IMR-90 (cell line): Measurements from ENCODE around the gene CRISPLD2. TPM values are rescaled to one million over a fixed set of nuclear protein-coding genes. Genes with fewer than 3 reads are reported as not detected.

Source experiments
- ATAC-seq: fragments of 200-7000 bp; cut with Tn5 transposase; 2 replicates; pipeline ENCODE4 v1.9.1; 2020; ENCODE audit warnings: low read depth, mild to moderate bottlenecking, moderate library complexity
- BruUV-seq: library from RNA; stranded (reverse); fragments of 400-500 nt; replicated peaks from 2 replicates; lab custom pipeline; 2021; lab: Mats Ljungman, UMichigan
- CTCF ChIA-PET: fragments of 300-600 bp; formaldehyde crosslinking; extraction: SDS; loops from one replicate; lab custom pipeline; 2021; ENCODE audit warnings: antibody characterized with exemption; lab: Yijun Ruan, JAX
- POLR2A ChIA-PET: fragments of 300-600 bp; sonication (Branson Sonifier 250); formaldehyde crosslinking; loops from one replicate; lab custom pipeline; 2022; ENCODE audit warnings: antibody characterized with exemption; ENCODE audit not compliant: unreplicated experiment; lab: Charles Lee
- DNase-seq: peaks from one replicate; pipeline ENCODE4 v3.0.0; 2013
- H2AFZ ChIP-seq: replicated peaks from 2 replicates; pipeline ENCODE3; 2013; ENCODE audit warnings: low read length, mild to moderate bottlenecking; ENCODE audit not compliant: poor library complexity
- H2AK5ac ChIP-seq: 2 replicates; pipeline ENCODE4 v1.6.1; 2013; ENCODE audit warnings: low read depth, low read length, inconsistent platforms
- H2AK9ac ChIP-seq: replicated peaks from 2 replicates; pipeline ENCODE3; 2013; ENCODE audit warnings: mild to moderate bottlenecking, low read depth, low read length, moderate library complexity; ENCODE audit not compliant: poor library complexity
- H2BK120ac ChIP-seq: 2 replicates; pipeline ENCODE4 v1.6.1; 2013; ENCODE audit warnings: low read depth, low read length, inconsistent platforms
- H2BK15ac ChIP-seq: 3 replicates; pipeline ENCODE4 v1.6.1; 2013; ENCODE audit warnings: low read depth, low read length, inconsistent platforms
- H2BK20ac ChIP-seq: 2 replicates; pipeline ENCODE4 v1.6.1; 2013; ENCODE audit warnings: low read depth, mild to moderate bottlenecking, inconsistent platforms, low read length, moderate library complexity
- H2BK5ac ChIP-seq: 2 replicates; pipeline ENCODE4 v1.6.1; 2013; ENCODE audit warnings: mild to moderate bottlenecking, low read depth, low read length, inconsistent platforms; ENCODE audit not compliant: poor library complexity, severe bottlenecking
- H3K14ac ChIP-seq: replicated peaks from 2 replicates; pipeline ENCODE4 v1.6.1; 2013; ENCODE audit warnings: low read depth, low read length, inconsistent platforms
- H3K18ac ChIP-seq: 2 replicates; pipeline ENCODE4 v1.6.1; 2013; ENCODE audit warnings: low read depth, low read length, control low read depth
- H3K23ac ChIP-seq: 2 replicates; pipeline ENCODE4 v1.6.1; 2013; ENCODE audit warnings: low read depth, low read length, inconsistent platforms
- H3K27ac ChIP-seq: 2 replicates; pipeline ENCODE4 v1.5.1; 2013; ENCODE audit warnings: mild to moderate bottlenecking, control low read depth, low read length; ENCODE audit not compliant: insufficient read depth
- H3K27me3 ChIP-seq: 2 replicates; pipeline ENCODE4 v1.6.1; 2013; ENCODE audit warnings: low read length; ENCODE audit not compliant: control insufficient read depth, insufficient read depth
- H3K36me3 ChIP-seq: 2 replicates; pipeline ENCODE4 v1.6.1; 2013; ENCODE audit warnings: low read length, mixed read lengths; ENCODE audit not compliant: control insufficient read depth, insufficient read depth
- H3K4ac ChIP-seq: 2 replicates; pipeline ENCODE4 v1.6.1; 2013; ENCODE audit warnings: low read depth, low read length, inconsistent platforms
- H3K4me1 ChIP-seq: 2 replicates; pipeline ENCODE4 v1.6.1; 2013; ENCODE audit warnings: low read length, mixed read lengths; ENCODE audit not compliant: control insufficient read depth, insufficient read depth
- H3K4me2 ChIP-seq: 2 replicates; pipeline ENCODE4 v1.6.1; 2013; ENCODE audit warnings: low read depth, mild to moderate bottlenecking, control low read depth, low read length, moderate library complexity
- H3K4me3 ChIP-seq: 2 replicates; pipeline ENCODE4 v1.5.1; 2013; ENCODE audit warnings: low read depth, mild to moderate bottlenecking, control low read depth, low read length, moderate library complexity; ENCODE audit not compliant: insufficient read depth
- H3K56ac ChIP-seq: 2 replicates; pipeline ENCODE4 v1.6.1; 2013; ENCODE audit warnings: low read length, inconsistent platforms; ENCODE audit not compliant: insufficient read depth; ENCODE audit errors: extremely low read depth
- H3K79me1 ChIP-seq, 2 experiments: 2 replicates each; pipeline ENCODE4 v1.6.1; 2013; ENCODE audit warnings: low read length in 2 of 2, inconsistent platforms in 1 of 2, low read depth in 1 of 2
- H3K9ac ChIP-seq: 2 replicates; pipeline ENCODE4 v1.6.1; 2013; ENCODE audit warnings: low read depth, low read length, control low read depth
- H3K9me1 ChIP-seq: 2 replicates; pipeline ENCODE4 v1.6.1; 2013; ENCODE audit warnings: low read length, inconsistent platforms; ENCODE audit not compliant: insufficient read depth
- H3K9me3 ChIP-seq: 2 replicates; pipeline ENCODE4 v1.6.1; 2013; ENCODE audit warnings: low read length; ENCODE audit not compliant: control insufficient read depth, insufficient read depth
- H4K20me1 ChIP-seq: 2 replicates; pipeline ENCODE4 v1.6.1; 2013; ENCODE audit warnings: low read length, inconsistent platforms; ENCODE audit not compliant: insufficient read depth
- H4K5ac ChIP-seq: 2 replicates; pipeline ENCODE4 v1.6.1; 2013; ENCODE audit warnings: mild to moderate bottlenecking, low read depth, low read length, control low read depth
- H4K8ac ChIP-seq, 2 experiments: 2 replicates each; pipeline ENCODE4 v1.6.1; 2013; ENCODE audit warnings: low read depth in 2 of 2, low read length in 2 of 2, control low read depth in 1 of 2, inconsistent platforms in 1 of 2
- H4K91ac ChIP-seq: 2 replicates; pipeline ENCODE4 v1.6.1; 2013; ENCODE audit warnings: low read depth, low read length, inconsistent platforms; ENCODE audit not compliant: insufficient read depth
- ELK1 ChIP-seq: fragments of 150-350 bp; IDR thresholded peaks from 2 replicates; pipeline ENCODE4 v1.6.1; 2016; ENCODE audit warnings: low read depth, mild to moderate bottlenecking, low read length, moderate library complexity, borderline replicate concordance
- WGBS, 2 experiments: methylation state at CpG; one replicate each; pipeline versions ENCODE4 v1.1.5 to v1.1.7; 2013; ENCODE audit warnings: missing lambda C conversion rate in 2 of 2; ENCODE audit not compliant: insufficient read length in 1 of 2; ENCODE audit errors: extremely low coverage in 2 of 2; 5-methylcytosine and 5-hydroxymethylcytosine counted together
- dilution Hi-C: fragments of 300-500 bp; cut with HindIII; formaldehyde crosslinking; loops from one replicate; pipeline ENCODE4 v1.14.3; 2018; ENCODE audit warnings: low sequenced_read_pairs; ENCODE audit not compliant: unreplicated experiment
- in situ Hi-C: fragments of 300-500 bp; cut with MboI; formaldehyde crosslinking; loops from 3 replicates; pipeline ENCODE4 v1.14.3; 2019; ENCODE audit warnings: low sequenced_read_pairs, inconsistent platforms, mixed read lengths
- intact Hi-C: fragments of 100-400 bp; cut with micrococcal nuclease; formaldehyde crosslinking; loops from 2 replicates; pipeline ENCODE4 v1.10.0; 2022
- polyA plus RNA-seq, 3 experiments: library from polyadenylated mRNA; depleted of rRNA; stranded (reverse); fragments of >200 nt; gene quantifications; 2 replicates each; pipeline ENCODE4 v1.2.3, GENCODE V29; 2012; ENCODE audit warnings: low replicate concordance in 1 of 3
- total RNA-seq: library from RNA; depleted of rRNA; stranded (reverse); fragments of >200 nt; gene quantifications from 2 replicates; pipeline ENCODE4 v1.2.3, GENCODE V29; 2012

The CRISPLD2 gene
- total and polyA plus RNA-seq, 2 of the 4 experiments (the other 2 are of a cell fraction), result 23.1 to 37.5 TPM

DNA sequence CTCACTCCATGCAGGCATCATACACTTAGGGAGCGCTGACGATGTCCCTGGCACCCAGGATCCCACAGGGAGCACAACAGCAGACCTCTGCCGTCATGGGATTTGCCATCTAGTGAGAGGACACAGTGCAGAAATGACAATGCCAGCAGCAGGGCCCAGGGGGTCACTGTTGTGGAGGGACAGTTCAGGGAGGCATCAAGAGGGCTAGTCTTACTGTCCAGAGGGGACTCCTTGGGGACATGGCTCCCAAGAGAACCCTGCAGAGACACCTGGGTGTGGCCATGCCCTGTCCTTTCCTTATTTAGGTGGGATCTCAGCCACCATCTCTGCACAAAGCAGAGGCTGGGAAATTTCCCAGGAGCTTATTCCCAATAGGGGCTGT is 73.7 kb downstream of the CRISPLD2 start:
- no peak overlapping the region for H4K5ac ChIP-seq
- H4K91ac ChIP-seq, result no peak overlapping the region
- intact Hi-C loops, result no loop called here
- WGBS, 2 experiments, result 100% methylated on average over 2 of the region's 3 CpGs; no CpG with 5 or more reads in 1 of the 2 experiments
- dilution Hi-C loops, result no loop called here
- H3K4me2 ChIP-seq, result no peak overlapping the region
- in situ Hi-C loops, result no loop called here
- no peak for TF ChIP-seq ELK1
- H2AK5ac ChIP-seq, result no peak overlapping the region
- no peak overlapping the region for H3K56ac ChIP-seq
- H3K4me1 ChIP-seq, result 0 out of 2 replicates have a peak, but pooled peaks cover 2% of the 10 kb centered on the region
- no peak overlapping the region for H3K14ac ChIP-seq
- no peak overlapping the region for H3K4me3 ChIP-seq
- H2BK120ac ChIP-seq, result no peak overlapping the region
- no peak overlapping the region for H4K8ac ChIP-seq
- no TSS peak for BruUV-seq
- no peaks in the 10 kb centered on the region for H3K79me1 ChIP-seq
- no peak overlapping the region for H3K23ac ChIP-seq
- peaks cover 59% of the 10 kb centered on the region for H3K36me3 ChIP-seq
- H3K27ac ChIP-seq, result no peak overlapping the region
- H2AFZ ChIP-seq, result no peak overlapping the region
- peaks cover 7% of the 10 kb centered on the region for H3K9me1 ChIP-seq
- H2BK20ac ChIP-seq, result no peak overlapping the region
- ChIA-PET POLR2A (no interaction called here), CTCF (no interaction called here)
- H3K27me3 ChIP-seq, result no peaks in the 10 kb centered on the region
- H3K18ac ChIP-seq, result no peak overlapping the region
- no peak overlapping the region for H3K9ac ChIP-seq
- no peaks in the 10 kb centered on the region for H4K20me1 ChIP-seq
- ATAC-seq (no peak), DNase-seq (no peak)
- H3K9me3 ChIP-seq, result peaks cover 2% of the 10 kb centered on the region; the same call in 1 of the 2 replicates
- no peak overlapping the region for H2AK9ac ChIP-seq
- H3K4ac ChIP-seq, result no peak overlapping the region
- no peak overlapping the region for H2BK15ac ChIP-seq
- no peak overlapping the region for H2BK5ac ChIP-seq
